Liver (tissue), 9 donors: ENCODE results near the gene ASIC4. TPM values are rescaled to one million over a fixed set of nuclear protein-coding genes. Genes with fewer than 3 reads are reported as not detected.
A peak's percentile ranks its signal among the peaks of the same experiment; 100 is the strongest.

Experiments
- DNase-seq: peaks from one replicate; pipeline ENCODE4 v3.0.0-alpha.2; 2017; ENCODE audit warnings: low spot score
- H3K27ac ChIP-seq, 2 donors: one replicate each; pipeline ENCODE4 v1.7.0; 2013; ENCODE audit warnings: inconsistent platforms in 2 of 2, low read length in 2 of 2, control low read depth in 1 of 2, low read depth in 1 of 2, mild to moderate bottlenecking in 1 of 2
- H3K27me3 ChIP-seq, 4 donors: one replicate each; pipeline versions ENCODE4 v1.6.1 to v1.7.0; 2013; ENCODE audit warnings: low read length in 3 of 4, inconsistent platforms in 1 of 4, mild to moderate bottlenecking in 1 of 4, moderate library complexity in 1 of 4; ENCODE audit not compliant: control insufficient read depth in 4 of 4, insufficient read depth in 4 of 4
- H3K36me3 ChIP-seq, 4 donors: one replicate each; pipeline versions ENCODE4 v1.6.1 to v1.7.0; 2013; ENCODE audit warnings: low read length in 3 of 4, mild to moderate bottlenecking in 3 of 4, low read depth in 1 of 4, moderate library complexity in 1 of 4; ENCODE audit not compliant: control insufficient read depth in 4 of 4, insufficient read depth in 3 of 4
- H3K4me1 ChIP-seq, 4 donors: one replicate each; pipeline versions ENCODE4 v1.6.1 to v1.7.0; 2013; ENCODE audit warnings: low read length in 3 of 4, mild to moderate bottlenecking in 3 of 4, moderate library complexity in 1 of 4; ENCODE audit not compliant: control insufficient read depth in 4 of 4, insufficient read depth in 4 of 4
- H3K4me3 ChIP-seq, 3 donors: one replicate each; pipeline versions ENCODE4 v1.6.1 to v1.7.0; 2013; ENCODE audit warnings: low read length in 3 of 3, control low read depth in 1 of 3, low read depth in 1 of 3, mild to moderate bottlenecking in 1 of 3
- H3K9ac ChIP-seq, 2 donors: one replicate each; pipeline ENCODE4 v1.7.0; 2013; ENCODE audit warnings: low read length in 2 of 2, mild to moderate bottlenecking in 2 of 2, moderate library complexity in 2 of 2, control low read depth in 1 of 2, low read depth in 1 of 2
- H3K9me3 ChIP-seq, 4 donors: one replicate each; pipeline versions ENCODE4 v1.6.1 to v1.7.0; 2013; ENCODE audit warnings: low read length in 3 of 4; ENCODE audit not compliant: control insufficient read depth in 4 of 4
- EGR1 ChIP-seq, 2 donors: IDR thresholded peaks; 2 replicates each; pipeline ENCODE4 v1.6.1; 2016 to 2018; ENCODE audit warnings: antibody characterized with exemption in 2 of 2, low read depth in 2 of 2
- FOXA2 ChIP-seq: IDR thresholded peaks from 2 replicates; pipeline ENCODE4 v1.6.1; 2016; ENCODE audit warnings: antibody characterized with exemption
- GABPA ChIP-seq, 2 donors: IDR thresholded peaks in 1 of 2; conservative IDR thresholded peaks in 1 of 2; 2 replicates each; pipeline ENCODE4 v1.6.1; 2016; ENCODE audit warnings: antibody characterized with exemption in 2 of 2, mild to moderate bottlenecking in 1 of 2, moderate library complexity in 1 of 2
- HNF4A ChIP-seq, 2 donors: conservative IDR thresholded peaks; 2 replicates each; pipeline ENCODE4 v1.6.1; 2016; ENCODE audit warnings: antibody characterized with exemption in 2 of 2, mild to moderate bottlenecking in 2 of 2
- HNF4G ChIP-seq: IDR thresholded peaks from 2 replicates; pipeline ENCODE4 v1.6.1; 2016; ENCODE audit warnings: antibody characterized with exemption
- JUND ChIP-seq, 2 donors: IDR thresholded peaks; 2 replicates each; pipeline ENCODE4 v1.6.1; 2016; ENCODE audit warnings: antibody characterized with exemption in 2 of 2
- RAD21 ChIP-seq, 2 donors: IDR thresholded peaks; 2 replicates each; pipeline ENCODE4 v1.6.1; 2016; ENCODE audit warnings: antibody characterized with exemption in 2 of 2, mild to moderate bottlenecking in 2 of 2
- RXRA ChIP-seq, 2 donors: IDR thresholded peaks; 2 replicates each; pipeline ENCODE4 v1.6.1; 2017 to 2018; ENCODE audit warnings: antibody characterized with exemption in 2 of 2, mild to moderate bottlenecking in 1 of 2
- SP1 ChIP-seq: IDR thresholded peaks from 2 replicates; pipeline ENCODE4 v1.6.1; 2018; ENCODE audit warnings: antibody characterized with exemption, mild to moderate bottlenecking
- WGBS: extraction: QIAGEN DNeasy Blood & Tissue Kit; methylation state at CpG from one replicate; pipeline ENCODE4 v1.1.7; 2013; 5-methylcytosine and 5-hydroxymethylcytosine counted together
- polyA plus RNA-seq, 2 donors: library from polyadenylated mRNA; stranded (reverse) in 1 of 2; unstranded in 1 of 2; fragments of 200-250 nt in 1 of 2; fragments of >200 nt in 1 of 2; fragmentation: Nextera tagmentation in 1 of 2; extraction: Ambion mirVana in 1 of 2; gene quantifications; one replicate each; pipeline versions ENCODE4 v1.2.1 to v1.2.3, GENCODE V29; 2013 to 2015
- total RNA-seq, 2 donors: library from RNA; depleted of rRNA; stranded (reverse); fragments of >200 nt; gene quantifications; one replicate each; pipeline ENCODE4 v1.2.3, GENCODE V29; 2014
- TF ChIP-seq, protein P1 (sequence below): IDR thresholded peaks from 2 replicates; pipeline ENCODE4 v1.6.1; 2016; ENCODE audit warnings: antibody characterized with exemption
- TF ChIP-seq, protein P2 (sequence below): IDR thresholded peaks from 2 replicates; pipeline ENCODE4 v1.6.1; 2016; ENCODE audit warnings: antibody characterized with exemption, mild to moderate bottlenecking
- TF ChIP-seq, protein P3 (sequence below): fragments of 150-350 bp; IDR thresholded peaks from 2 replicates; pipeline ENCODE4 v1.5.1; 2017; ENCODE audit warnings: improper control_type of control experiment, low read depth, low read length; ENCODE audit not compliant: missing input control
- donor health status: healthy.
- donor health status: healthy.
- donor health status: healthy.
- donor health status: healthy.
- donor health status: healthy.

ASIC4 gene
- total and polyA plus RNA-seq, 4 donors = 0.08 to 1.5 TPM; not detected in 2

DNA sequence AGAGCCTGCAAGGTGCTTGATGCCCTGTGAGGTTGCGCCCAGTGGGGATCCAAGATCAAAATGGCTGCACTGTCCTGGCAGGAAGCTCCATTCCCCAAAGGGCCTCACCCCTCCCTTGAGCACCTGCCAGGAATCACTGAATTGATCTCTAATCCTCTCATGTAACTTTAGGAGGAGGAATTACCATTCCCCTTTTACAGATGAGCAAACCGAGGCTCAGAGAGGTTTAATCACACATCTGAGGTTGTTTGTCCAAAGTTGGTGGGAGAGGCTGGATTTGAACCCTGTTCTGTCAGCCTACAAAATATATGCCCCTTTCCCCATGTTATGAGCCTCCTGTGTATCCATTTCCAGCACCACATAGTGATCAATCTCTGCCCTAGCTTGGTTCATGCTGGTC, 10.5 kb downstream of the ASIC4 start:
- H3K36me3 ChIP-seq = no peaks in the 10 kb centered on the region

DNA sequence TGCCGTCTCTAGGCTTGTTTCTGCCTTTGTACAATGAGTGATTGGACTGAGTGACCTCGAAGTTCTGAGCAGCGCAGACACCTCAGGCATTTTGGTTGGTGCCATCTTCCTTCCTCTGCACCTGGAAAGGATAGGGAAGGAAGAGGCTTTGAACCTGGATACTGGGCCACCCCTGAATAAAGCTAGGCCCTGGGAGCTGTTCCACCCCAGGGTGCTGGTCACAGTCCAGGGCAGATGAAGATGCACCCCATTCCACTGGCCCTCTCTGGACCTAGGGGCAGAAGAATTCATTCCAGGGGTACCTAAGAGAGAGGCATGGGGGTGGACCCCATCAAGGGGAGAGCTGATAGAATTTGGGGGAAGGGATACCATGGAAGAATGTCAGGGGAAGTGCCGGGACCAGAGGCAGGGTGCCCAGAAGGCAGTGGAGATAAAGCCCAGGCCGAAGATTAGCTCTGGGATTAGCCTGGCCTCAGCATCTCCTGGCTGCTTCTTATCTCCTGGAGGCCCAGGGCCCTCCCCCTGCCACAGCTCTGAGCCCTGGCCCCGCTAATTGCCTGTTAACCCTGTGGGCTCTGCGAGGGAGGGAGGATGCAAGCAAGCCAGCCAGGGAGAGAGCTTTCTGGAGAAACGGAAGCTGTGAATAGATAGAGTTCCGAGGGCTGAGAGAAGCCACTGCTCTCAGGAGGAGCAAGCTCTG, 11.4 kb downstream of the ASIC4 start:
- Histone ChIP-seq H3K27ac (no peak overlapping the region), H3K27me3 (peaks cover 0 to 14% (median 11%) of the 10 kb centered on the region in 4 donors), H3K9ac (no peak overlapping the region), H3K9me3 (no peaks in the 10 kb centered on the region), H3K36me3 (no peaks in the 10 kb centered on the region), H3K4me1 (no peaks in the 10 kb centered on the region), H3K4me3 (no peak overlapping the region)
- TF ChIP-seq EGR1 (IDR thresholded peaks at IDR 0.05; ENCODE audit: low read depth in 2 of 2) (no peak), JUND (IDR thresholded peaks at IDR 0.05) (no peak), SP1 (no peak), RAD21 (IDR thresholded peaks at IDR 0.05) (no peak), HNF4A (conservative IDR thresholded peaks at IDR 0.05) (no peak), FOXA2 (no peak), RXRA (IDR thresholded peaks at IDR 0.05) (no peak), GABPA (IDR thresholded peaks at IDR 0.05 in 1 of 2, conservative IDR thresholded peaks at IDR 0.05 in 1 of 2) (no peak)
- TF ChIP-seq, protein P1, sequence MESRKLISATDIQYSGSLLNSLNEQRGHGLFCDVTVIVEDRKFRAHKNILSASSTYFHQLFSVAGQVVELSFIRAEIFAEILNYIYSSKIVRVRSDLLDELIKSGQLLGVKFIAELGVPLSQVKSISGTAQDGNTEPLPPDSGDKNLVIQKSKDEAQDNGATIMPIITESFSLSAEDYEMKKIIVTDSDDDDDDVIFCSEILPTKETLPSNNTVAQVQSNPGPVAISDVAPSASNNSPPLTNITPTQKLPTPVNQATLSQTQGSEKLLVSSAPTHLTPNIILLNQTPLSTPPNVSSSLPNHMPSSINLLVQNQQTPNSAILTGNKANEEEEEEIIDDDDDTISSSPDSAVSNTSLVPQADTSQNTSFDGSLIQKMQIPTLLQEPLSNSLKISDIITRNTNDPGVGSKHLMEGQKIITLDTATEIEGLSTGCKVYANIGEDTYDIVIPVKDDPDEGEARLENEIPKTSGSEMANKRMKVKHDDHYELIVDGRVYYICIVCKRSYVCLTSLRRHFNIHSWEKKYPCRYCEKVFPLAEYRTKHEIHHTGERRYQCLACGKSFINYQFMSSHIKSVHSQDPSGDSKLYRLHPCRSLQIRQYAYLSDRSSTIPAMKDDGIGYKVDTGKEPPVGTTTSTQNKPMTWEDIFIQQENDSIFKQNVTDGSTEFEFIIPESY = no peak
- TF ChIP-seq, protein P2, sequence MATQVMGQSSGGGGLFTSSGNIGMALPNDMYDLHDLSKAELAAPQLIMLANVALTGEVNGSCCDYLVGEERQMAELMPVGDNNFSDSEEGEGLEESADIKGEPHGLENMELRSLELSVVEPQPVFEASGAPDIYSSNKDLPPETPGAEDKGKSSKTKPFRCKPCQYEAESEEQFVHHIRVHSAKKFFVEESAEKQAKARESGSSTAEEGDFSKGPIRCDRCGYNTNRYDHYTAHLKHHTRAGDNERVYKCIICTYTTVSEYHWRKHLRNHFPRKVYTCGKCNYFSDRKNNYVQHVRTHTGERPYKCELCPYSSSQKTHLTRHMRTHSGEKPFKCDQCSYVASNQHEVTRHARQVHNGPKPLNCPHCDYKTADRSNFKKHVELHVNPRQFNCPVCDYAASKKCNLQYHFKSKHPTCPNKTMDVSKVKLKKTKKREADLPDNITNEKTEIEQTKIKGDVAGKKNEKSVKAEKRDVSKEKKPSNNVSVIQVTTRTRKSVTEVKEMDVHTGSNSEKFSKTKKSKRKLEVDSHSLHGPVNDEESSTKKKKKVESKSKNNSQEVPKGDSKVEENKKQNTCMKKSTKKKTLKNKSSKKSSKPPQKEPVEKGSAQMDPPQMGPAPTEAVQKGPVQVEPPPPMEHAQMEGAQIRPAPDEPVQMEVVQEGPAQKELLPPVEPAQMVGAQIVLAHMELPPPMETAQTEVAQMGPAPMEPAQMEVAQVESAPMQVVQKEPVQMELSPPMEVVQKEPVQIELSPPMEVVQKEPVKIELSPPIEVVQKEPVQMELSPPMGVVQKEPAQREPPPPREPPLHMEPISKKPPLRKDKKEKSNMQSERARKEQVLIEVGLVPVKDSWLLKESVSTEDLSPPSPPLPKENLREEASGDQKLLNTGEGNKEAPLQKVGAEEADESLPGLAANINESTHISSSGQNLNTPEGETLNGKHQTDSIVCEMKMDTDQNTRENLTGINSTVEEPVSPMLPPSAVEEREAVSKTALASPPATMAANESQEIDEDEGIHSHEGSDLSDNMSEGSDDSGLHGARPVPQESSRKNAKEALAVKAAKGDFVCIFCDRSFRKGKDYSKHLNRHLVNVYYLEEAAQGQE = no peak
- TF ChIP-seq, protein P3, sequence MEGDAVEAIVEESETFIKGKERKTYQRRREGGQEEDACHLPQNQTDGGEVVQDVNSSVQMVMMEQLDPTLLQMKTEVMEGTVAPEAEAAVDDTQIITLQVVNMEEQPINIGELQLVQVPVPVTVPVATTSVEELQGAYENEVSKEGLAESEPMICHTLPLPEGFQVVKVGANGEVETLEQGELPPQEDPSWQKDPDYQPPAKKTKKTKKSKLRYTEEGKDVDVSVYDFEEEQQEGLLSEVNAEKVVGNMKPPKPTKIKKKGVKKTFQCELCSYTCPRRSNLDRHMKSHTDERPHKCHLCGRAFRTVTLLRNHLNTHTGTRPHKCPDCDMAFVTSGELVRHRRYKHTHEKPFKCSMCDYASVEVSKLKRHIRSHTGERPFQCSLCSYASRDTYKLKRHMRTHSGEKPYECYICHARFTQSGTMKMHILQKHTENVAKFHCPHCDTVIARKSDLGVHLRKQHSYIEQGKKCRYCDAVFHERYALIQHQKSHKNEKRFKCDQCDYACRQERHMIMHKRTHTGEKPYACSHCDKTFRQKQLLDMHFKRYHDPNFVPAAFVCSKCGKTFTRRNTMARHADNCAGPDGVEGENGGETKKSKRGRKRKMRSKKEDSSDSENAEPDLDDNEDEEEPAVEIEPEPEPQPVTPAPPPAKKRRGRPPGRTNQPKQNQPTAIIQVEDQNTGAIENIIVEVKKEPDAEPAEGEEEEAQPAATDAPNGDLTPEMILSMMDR = no peak
- DNase-seq = peak; percentile 76
- 56% methylated on average over 9 of the region's 9 CpGs for WGBS

More for the DNA sequence above, 10.5 kb downstream of the ASIC4 start:
- peaks cover 0 to 14% (median 11%) of the 10 kb centered on the region in 4 donors for H3K27me3 ChIP-seq
- WGBS = 83% methylated on average over 2 of the region's 2 CpGs
- H3K4me1 ChIP-seq = no peaks in the 10 kb centered on the region
- no peaks in the 10 kb centered on the region for H3K9me3 ChIP-seq
- no peak overlapping the region for H3K9ac ChIP-seq
- no peak for DNase-seq
- no peak overlapping the region for H3K4me3 ChIP-seq
- no peak overlapping the region for H3K27ac ChIP-seq
- TF ChIP-seq SP1 (no peak), FOXA2 (no peak), HNF4G (no peak), RXRA (IDR thresholded peaks at IDR 0.05) (no peak), GABPA (IDR thresholded peaks at IDR 0.05 in 1 of 2, conservative IDR thresholded peaks at IDR 0.05 in 1 of 2) (no peak)
- TF ChIP-seq, protein P2 = no peak
